Jurkat, Clone E6-1 (cell line): Measurements from ENCODE around the gene RIMOC1. TPM values are rescaled to one million over a fixed set of nuclear protein-coding genes. Genes with fewer than 3 reads are reported as not detected.

Experiments used
- DNase-seq: peaks from one replicate; pipeline ENCODE4 v3.0.0-alpha.2; 2011; ENCODE audit warnings: low read depth, low spot score
- H3K4me3 ChIP-seq: 2 replicates; pipeline ENCODE4 v1.5.1; 2011; ENCODE audit warnings: mild to moderate bottlenecking, low read length, control low read depth, moderate library complexity
- polyA plus RNA-seq: library from polyadenylated mRNA; unstranded; fragments of >200 nt; gene quantifications from one replicate; pipeline ENCODE4 v1.2.1, GENCODE V29; 2012; ENCODE audit warnings: missing spikeins; ENCODE audit not compliant: insufficient read length, insufficient read depth

RIMOC1 gene
- polyA plus RNA-seq = 4.8 TPM

- DNase-seq = peak; percentile 99
- peak within 1 kb of the TSS; percentile 81 for H3K4me3 ChIP-seq
These were observed at the start of gene RIMOC1 for GRCh38 chr5:41903892-41904799. TSS of gene RIMOC1 (plus strand) at chr5:41904344. CDS start at chr5:41904368, 24 bp downstream.

- peak; percentile 65 for DNase-seq
- no peak overlapping the region for H3K4me3 ChIP-seq
These were observed 47.3 kb upstream of the RIMOC1 start for GRCh38 chr5:41856644-41857491.

- no peak for DNase-seq
- no peak overlapping the region for H3K4me3 ChIP-seq
These were observed 46.2 kb upstream of the RIMOC1 start for GRCh38 chr5:41857989-41858388.

- no peak overlapping the region for H3K4me3 ChIP-seq
- DNase-seq = no peak
These were observed 45.3 kb upstream of the RIMOC1 start for GRCh38 chr5:41858890-41859289.

- no peak for DNase-seq
These were observed 40.2 kb upstream of the RIMOC1 start for GRCh38 chr5:41863871-41864486.

DNA sequence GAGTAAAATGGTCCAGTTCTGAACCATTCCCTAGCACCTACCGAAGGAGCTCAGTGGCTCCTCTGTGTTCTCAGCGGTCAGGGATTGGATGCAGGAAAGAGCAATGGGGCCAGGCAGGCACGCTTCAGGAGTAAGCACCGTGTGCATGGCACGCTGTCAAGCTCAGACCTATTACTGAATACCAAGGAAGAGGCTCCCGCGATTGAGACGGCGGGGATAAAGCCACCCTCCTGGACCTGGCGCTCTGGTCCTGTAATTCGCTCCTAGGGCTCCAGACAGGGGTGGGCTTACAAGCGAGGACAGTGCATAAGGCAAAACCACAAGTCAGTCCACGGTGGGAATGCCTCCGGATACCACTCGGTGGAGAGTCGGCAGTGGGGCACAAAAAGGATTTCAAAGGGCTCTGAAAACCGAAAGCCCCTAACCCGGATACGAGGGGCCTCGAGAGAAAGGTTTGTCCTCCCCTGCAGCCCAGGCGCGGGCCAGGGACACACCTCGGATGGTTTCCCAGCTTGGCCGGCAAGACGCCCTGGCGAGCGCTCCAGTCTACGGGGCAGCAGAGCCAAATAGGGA is 34.9 kb upstream of the RIMOC1 start:
- no peak for DNase-seq
- H3K4me3 ChIP-seq = peak overlapping the region; percentile 88

More at GRCh38 chr5:41863871-41864486, 40.2 kb upstream of the RIMOC1 start:
- no peak overlapping the region for H3K4me3 ChIP-seq

DNA sequence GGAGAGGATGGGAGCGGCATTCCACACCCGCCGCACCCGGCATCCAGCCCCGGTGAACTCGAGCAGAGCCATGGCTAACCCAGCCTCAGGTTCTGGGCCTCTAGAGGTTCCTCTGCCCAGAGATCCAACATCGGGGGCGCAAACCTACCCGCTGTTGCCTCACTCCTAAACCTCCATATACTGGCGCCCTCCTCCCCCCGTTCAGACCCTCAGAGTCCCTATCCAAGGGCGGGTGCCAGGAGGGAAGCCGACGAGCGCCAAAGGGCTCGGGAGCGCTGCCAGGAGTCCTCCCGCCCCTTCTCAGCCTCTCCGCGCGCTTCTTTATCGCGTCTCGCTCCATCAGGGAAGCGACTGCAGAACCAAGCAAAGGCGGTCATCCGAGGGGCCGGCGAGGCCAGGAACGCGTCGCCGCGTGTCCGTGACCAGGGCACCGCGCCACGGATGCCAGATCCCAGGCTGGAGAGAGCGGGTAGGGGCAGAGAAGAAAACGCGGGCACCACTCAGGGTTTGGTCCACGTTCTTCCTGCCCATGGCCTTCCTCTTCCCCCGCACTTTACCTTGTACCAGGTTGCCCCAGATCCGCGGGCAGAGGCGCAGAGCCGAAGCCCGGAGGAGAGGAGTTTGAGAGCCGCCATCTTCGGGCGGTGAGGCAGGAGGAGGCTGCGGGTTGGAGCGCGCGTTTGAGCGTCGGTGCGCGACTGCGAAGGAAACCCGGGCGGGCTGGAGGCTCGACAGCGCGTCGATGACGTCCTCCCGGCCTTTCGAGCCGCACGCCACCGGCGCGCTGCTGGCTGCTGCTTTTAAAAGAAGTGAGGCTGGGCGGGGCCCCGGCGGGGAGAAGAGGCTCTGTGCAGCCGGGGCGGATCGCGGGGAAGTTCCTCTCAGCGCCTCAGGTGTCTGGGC is 34.2 kb upstream of the RIMOC1 start, which contains the start of gene OXCT1:
Gene OXCT1, minus strand, starts transcription at position 702 of the 903 bp plus-strand sequence. Its CDS starts 67 bp downstream, at position 635.
- DNase-seq = peak; percentile 86
- H3K4me3 ChIP-seq = peak within 1 kb of the TSS; percentile 88

- H3K4me3 ChIP-seq = peak overlapping the region; percentile 88
These were observed 33.5 kb upstream of the RIMOC1 start for GRCh38 chr5:41870627-41871048.

GRCh38 chr5:41871852-41872251 is 32.3 kb upstream of the RIMOC1 start:
- H3K4me3 ChIP-seq = no peak overlapping the region
- DNase-seq = no peak

More at GRCh38 chr5:41870627-41871048, 33.5 kb upstream of the RIMOC1 start:
- no peak for DNase-seq

- no peak overlapping the region for H3K4me3 ChIP-seq
- no peak for DNase-seq
These were observed 29.6 kb upstream of the RIMOC1 start for GRCh38 chr5:41874512-41875060.

GRCh38 chr5:41875121-41875520 is 29.0 kb upstream of the RIMOC1 start:
- DNase-seq = no peak
- no peak overlapping the region for H3K4me3 ChIP-seq

DNA sequence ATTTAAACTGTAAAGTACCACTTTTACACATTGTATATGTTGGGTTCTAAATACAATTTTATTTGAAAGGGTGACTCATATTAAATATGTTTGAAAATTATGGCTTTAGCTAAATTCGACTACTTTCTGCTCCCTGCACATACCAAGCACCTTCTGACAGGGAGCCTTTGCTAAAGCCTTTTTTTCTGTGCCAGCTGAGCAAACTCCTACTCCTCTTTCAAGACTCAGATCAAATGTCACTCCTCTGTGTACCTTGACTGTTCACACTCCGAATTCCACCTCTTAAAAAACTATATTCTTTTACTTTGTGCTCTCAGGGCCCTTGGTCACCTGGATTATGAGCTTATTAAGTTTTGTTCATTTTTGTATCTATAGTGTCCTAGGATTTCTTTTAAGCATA is 27.5 kb upstream of the RIMOC1 start:
- no peak overlapping the region for H3K4me3 ChIP-seq
- no peak for DNase-seq

DNA sequence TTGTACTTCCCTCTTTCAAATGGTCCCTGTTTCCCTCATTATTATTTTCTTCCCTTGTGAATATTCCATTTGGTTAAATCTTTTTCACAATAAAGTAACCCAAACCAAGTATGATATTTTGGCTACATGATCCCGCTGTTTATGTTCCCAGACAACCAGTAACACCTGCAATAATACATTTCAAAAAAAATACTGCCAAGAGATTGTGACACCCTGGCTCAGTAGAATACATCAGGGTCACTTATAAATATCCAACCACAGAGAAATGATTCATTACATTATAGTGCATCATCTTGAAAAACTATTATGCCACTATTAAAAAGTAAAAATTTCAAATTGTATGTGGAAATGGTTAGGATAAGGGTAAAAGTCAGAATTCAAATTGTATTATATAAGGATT is 26.7 kb upstream of the RIMOC1 start:
- H3K4me3 ChIP-seq = no peak overlapping the region
- DNase-seq = no peak

DNA sequence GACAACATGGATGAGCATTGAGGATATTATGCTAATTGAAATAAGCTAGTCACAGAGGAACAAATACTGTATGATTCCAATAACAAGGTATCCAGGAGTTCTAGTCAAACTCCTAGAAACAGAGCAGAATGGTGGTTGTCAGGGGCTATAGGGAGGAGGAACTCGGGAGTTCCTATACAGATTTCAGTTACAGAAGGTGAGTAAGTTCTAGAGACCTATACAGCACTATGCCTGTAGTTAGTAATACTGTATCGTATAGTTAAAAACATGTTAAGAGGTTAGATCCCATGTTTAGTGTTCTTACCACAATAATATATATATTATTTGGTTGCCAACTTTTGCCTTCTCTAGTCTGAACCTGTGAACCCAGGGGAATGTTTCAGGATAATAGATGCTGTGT is 26.0 kb upstream of the RIMOC1 start:
- no peak for DNase-seq
- no peak overlapping the region for H3K4me3 ChIP-seq

DNA sequence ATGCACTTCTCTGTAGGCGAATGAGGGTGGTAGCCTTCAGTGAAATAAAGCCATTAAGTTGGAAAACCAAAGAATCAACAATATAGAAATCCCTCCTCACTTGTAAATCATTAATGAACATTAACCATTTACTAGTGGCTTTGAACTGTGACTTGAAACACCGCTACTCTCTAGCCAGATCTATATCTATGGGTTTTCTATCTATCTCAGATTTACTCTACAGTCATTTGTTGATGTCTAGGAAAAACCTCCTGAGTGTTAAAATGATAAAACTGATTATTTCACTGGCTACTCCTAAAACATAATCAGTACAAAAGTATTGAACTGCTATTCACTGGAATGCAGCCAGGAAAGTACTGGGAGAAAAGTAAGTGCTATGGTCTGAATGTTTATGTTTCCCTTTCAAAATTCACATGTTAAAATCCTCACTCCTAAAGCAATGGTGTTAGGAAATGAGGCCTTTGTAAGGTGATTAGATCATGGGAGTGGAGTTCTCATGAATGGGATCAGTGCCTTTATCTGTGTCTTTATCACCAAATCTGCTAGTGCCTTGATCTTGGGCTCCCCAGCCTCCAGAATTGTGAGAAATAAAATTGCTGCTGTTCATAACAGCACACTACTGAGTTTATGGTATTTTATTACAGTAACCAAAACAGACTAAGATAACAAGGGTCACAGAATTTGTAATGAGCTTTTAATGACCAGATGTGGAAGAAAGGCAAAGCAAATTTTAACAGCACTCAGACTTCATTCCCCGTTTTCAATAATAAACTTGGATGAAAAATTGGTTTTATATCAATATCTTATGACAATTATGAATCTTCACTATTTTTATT is 25.3 kb upstream of the RIMOC1 start:
- DNase-seq = no peak
- H3K4me3 ChIP-seq = no peak overlapping the region

GRCh38 chr5:41882765-41883164 is 21.4 kb upstream of the RIMOC1 start:
- H3K4me3 ChIP-seq = no peak overlapping the region
- no peak for DNase-seq

GRCh38 chr5:41883243-41883642 is 20.9 kb upstream of the RIMOC1 start:
- DNase-seq = no peak
- no peak overlapping the region for H3K4me3 ChIP-seq
